Measurements from ENCODE around the gene GLRX2.
A peak's percentile ranks its signal among the peaks of the same experiment; 100 is the strongest.
"Not testable (repeated sequence)": the region's sequence is repeated elsewhere in the genome, so short reads cannot be mapped to it uniquely, and the experiment has no call there.

Gene GLRX2

GRCh38 chr1:193062698-193063463, 42.3 kb downstream of the GLRX2 start:
- DNase-seq, result no peak

GRCh38 chr1:193060938-193061337, 44.3 kb downstream of the GLRX2 start:
- no peak for DNase-seq

DNA sequence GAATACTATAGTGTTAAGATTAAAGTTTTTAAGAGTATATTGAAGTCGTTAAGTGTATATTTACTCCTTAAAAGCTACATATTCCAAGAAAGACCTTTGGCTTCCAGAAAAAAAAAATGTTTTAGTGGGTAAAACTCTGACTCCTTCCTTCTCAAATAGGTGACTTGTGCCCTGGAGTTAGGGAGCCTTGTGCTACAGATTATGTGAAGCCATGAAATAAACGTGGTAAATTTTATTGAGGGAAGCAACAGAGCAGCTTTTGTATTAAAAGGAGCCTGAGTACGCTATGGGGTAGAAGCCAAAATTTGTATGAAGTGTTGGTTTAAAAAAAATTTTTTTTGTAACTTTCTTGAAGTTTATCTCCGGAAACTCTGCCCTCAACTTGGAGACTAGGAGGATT, 44.8 kb downstream of the GLRX2 start:
- DNase-seq, result no peak

DNA sequence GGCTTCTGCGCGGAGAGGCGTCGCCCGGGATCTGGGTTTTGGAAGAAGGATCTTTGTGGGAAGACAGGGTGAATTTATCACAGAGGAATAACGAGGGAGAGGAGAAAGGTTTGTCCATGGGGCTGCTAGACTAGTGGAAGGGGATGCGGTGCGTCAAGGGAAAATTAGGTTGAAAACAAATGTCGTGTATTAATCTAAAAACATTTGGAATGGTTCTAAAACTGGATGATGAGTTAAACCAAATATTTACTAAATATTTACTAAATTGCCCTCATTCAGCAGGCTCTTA, 45.2 kb downstream of the GLRX2 start:
- DNase-seq, result no peak

DNA sequence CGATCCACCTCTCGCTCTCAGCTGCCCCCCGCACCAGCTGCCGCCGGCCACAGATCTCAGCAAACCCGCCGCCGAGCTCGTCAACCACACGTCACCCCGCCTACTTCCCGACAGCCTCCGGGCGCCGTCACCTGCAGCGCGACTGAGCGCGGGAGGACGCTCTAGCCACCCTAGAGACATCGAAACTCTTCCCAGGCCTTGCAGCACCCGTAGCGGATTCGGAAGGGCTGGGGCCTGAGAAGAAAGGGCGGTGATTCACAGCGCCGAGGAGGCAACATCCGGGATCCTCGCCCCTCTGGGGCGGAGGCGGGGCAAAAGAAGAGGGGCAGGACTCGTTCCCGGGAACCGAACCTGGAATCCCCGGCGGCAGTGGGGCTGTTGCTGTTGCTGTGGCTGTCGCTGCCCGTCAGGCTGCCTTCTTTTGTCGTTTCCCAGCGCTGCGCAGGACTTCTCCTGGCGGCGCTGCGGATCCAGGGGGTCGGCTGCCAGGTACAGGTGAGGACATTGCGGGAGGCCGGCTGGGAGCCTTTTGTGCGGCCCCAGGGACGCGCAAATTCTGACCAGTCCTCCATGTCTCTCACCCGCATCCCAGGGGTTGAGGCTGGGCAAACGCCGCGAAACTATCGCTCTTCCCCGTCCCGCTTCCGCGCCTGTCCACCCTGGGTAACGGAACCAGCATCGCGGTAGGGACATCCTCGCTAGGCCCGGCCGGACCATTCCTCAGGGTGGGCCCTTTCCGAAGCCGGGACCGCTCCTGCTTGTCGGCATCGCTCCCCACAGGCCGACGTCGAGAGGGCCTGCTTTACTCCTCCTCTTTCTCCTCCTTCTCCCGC, 45.7 kb downstream of the GLRX2 start, which contains the start of the genes RO60 and UCHL5:
RO60 (plus strand) TSS at position 331 of the 833 bp plus-strand sequence. CDS start 9,443 bp downstream, outside the sequence.
UCHL5 (minus strand) TSS at position 79 of the 833 bp plus-strand sequence. CDS start 100 bp downstream, outside the sequence.
- DNase-seq, result peak; percentile 99

DNA sequence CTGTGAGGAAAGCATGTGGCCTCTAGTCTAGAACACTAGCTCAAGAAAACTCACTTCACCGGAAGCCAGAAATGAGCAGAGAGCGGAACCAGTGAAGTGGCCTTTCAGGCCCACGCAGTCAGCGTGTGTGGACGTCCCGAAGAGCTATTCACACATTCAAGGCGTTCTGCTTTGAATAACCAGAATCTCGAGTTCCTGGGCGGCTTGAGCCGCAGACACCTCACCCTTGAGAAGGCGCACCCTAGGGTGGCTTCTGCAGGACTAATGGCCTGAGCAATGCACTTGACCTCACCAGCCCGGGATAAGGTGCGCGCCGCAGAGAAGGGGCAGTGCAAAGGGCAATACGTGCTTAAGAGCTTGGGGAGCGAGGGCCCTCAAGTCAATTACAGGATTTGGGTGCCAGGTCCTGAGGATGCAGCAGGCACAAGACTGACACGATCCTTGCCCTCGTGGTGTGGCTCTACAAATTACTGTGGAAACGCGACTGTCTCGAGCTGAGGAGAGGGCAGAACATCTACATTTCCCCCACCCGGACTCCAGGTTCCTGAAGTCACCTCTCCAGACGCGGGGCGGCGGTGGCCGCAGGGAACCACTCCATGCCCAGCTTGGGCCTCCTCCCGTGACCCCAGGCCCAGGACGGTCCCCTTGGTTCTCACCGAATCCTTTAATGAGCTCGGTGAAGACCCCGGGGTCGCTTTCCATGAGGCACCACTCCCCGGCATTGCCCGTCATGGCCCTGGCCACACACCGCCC, 46.5 kb downstream of the GLRX2 start:
- DNase-seq, result no peak

DNA sequence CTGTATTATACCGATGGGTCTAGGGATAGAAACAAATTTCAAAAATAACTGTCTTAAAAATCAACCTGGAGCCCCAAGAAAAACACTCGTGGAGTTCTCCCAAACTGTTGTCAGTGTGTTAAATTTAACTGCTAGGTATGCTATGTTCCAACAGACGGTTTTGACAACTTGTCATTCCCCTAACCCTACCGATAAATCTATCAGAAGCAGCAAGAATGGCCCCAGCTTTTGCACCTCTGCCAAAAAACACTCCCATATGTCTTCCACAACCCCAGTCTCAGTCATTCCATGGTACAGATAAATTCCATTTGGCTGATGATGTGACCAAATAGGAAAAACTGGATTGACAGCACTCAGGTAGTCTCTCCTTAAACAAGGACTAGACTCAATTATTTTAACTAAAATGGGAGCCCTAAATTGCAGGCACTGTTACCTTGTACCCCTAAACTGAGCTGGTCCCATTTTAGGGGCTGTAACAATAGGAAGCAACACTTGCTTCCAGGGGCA, 51.0 kb downstream of the GLRX2 start:
- DNase-seq, result no peak

- DNase-seq, result not testable (repeated sequence)
These were observed 56.3 kb downstream of the GLRX2 start for GRCh38 chr1:193048913-193049312.

All from DMS153 (cell line).